Stimulated activated CD4-positive, alpha-beta T cell treated with anti-CD3 and anti-CD28 coated beads, Interleukin-1b, Interleukin-23, amount 100 ng/mL, for 1 hour (primary cell): ENCODE results near the gene EPN1.
"Not testable (repeated sequence)": the region's sequence is repeated elsewhere in the genome, so short reads cannot be mapped to it uniquely, and the experiment has no call there.

Source experiments
- DNase-seq, 2 donors: peaks; one replicate each; pipeline ENCODE4 v3.0.0-alpha.2; 2020; ENCODE audit warnings: low read depth in 2 of 2

Gene EPN1

DNA sequence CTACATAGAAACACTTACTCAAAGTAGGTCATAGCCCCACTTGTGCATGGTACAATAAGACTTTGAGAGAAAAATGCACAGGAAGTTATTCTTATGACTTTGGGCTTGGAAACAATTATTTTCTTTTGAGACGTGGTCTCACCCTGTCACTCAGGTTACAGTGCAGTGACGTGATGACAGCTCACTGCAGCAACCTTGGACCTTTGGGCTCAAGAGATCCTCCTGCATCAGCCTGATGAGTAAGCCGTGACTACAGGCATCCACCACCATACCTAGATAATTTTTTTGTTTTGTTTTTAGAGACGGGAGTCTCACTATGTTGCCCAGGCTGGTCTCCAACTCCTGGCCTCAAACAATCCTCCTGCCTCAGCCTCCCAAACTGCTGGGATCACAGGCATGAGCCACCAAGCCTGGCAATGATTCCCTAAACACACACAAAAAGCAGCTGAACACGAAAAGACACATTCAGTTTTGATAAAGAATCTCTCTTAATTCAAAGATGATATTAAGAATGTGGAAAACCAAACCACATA is 45.3 kb downstream of the EPN1 start:
- no peak for DNase-seq

DNA sequence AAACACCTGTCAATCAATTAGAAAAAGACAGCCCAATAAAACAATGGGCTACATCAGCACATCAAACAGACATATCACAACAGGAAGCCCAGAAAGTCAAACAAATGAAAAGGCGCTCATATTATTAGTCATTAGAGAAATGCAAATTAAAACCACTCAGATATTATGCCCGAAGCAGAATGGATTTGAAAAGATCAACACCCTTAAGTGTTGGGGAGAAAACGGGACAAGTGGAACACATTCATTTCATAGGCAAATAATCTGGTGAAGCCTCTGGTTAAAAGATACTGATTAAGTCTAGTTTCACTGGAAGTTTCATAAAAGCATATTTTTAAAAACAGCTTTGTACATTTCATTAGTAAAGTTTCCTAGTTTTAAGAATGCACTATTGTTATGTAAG is 45.8 kb downstream of the EPN1 start:
- no peak for DNase-seq

DNA sequence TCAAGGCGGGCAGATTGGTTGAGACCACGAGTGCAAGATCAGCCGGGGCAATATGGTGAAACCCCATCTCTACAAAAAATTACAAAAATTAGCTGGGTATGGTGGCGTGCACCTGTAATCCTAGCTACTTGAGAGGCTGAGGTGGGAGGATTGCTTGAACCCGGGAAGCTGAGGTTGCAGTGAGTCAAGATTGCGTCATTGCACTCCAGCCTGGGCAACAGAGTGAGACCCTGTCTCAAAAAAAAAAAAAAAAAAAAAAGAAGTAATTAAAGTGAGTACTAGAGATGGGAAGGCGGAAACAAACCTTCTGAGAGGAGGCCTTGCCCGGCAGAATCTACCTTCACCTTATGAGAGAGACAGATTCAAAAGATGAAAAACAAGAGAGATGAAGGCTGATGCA is 48.5 kb downstream of the EPN1 start:
- no peak for DNase-seq

DNA sequence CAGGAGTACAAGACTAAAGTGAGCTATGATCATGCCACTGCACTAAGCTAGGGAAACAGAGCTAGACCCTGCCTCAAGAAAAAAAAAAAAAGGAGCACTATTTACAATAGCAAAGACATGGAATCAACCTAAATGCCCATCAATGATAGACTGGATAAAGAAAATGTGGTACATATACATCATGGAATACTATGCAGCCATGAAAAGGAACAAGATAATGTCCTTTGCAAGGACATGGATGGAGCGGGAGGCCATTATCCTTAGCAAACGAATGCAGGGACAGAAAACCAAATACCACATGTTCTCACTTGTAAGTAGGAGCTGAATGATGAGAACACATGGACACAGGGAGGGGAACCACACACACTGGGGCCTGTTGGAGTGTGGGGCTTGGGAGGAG is 55.4 kb downstream of the EPN1 start:
- DNase-seq, result not testable (repeated sequence)

DNA sequence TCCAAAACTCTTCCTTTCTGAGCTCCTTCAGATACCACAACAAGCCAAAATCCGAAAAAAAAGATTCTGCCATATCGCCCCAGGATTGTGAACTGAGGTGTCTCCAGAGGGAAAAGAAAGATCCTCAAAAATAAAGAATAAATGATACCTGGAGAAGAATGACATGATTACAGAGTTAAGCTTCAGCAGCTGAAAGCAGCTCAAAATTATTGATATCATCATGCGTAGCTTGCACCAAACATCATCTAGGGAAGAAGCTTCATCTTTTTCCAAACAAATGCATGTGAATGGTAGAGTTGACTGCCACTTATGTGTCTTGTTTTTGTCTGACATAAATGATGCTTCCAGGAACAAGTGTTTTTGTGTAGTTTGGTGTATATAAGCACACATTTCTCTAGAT is 63.3 kb downstream of the EPN1 start, which contains the start of gene NLRP9:
TSS of gene NLRP9 (minus strand) at position 101 of the 400 bp plus-strand sequence. CDS start at position 73, 28 bp downstream.
- DNase-seq, result no peak

DNA sequence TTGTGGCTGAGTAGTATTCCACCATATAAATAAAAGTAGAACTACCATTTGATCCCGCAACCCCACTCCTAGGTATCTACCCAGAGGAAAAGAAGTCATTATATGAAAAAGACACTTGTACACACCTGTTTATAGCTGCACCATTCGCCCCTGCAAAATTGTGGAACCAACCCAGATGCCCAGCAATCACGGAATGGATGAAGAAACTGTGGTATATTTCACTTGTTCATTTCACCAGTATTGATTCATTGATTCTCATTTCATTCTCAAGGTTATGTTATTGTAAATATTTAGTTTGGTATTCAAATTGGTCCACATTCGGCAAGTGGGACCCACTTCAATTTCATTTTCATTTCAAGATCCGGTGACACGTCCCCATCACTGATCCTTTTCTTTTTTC is 75.7 kb downstream of the EPN1 start:
- no peak for DNase-seq

DNA sequence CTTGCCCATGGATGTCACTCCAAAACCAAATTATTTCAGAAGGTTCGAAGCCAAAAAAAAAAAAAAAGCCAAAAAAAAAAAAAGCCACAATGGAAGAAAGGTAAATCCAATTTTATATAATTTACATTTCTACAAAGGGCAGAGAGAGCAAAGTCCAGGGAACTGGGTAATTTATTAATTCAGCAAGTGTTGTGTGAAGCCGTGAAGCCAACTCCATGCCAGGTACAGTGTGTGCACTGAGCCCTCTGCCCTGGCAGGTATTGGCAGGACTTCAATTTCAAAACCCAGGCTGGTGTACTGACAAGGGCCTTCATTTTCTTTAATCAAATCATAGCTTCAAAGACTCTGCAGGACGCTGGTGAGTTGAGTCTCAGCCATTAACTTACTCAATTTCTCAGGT is 78.4 kb downstream of the EPN1 start:
- DNase-seq, result no peak

DNA sequence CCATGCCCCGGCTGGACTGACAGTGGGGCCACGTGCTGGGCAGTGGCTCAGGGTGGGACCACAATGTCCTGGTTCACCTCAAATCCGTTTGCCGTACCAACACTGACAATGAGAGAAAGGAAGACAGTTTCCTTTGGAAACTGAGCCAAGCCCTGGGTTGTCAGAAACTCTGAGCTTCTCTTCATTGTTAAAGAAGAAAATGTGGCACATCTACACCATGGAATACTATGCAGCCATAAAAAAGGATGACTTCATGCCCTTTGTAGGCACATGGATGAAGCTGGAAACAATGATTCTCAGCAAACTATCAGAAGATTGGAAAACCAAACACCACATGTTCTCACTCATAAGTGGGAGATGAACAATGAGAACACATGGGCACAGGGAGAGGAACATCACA is 81.8 kb downstream of the EPN1 start:
- not testable (repeated sequence) for DNase-seq

DNA sequence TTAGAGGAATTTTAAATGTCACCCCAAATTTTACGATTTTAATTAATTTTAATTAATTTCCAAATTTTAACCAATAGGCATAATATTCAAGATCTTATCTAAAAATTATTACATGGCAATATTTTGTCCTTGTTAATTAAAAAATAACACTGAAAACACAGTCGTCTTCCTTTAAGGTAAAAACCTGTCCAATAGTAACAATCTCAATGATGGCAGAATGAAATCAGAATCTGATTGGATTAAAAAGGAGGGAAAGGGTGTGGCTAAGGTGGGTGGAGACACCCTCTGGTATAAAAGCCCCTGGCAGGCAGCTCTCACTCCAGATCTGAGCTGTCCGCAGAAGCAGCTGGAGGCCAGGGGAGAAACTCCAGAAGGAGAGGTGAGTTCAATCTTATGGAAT is 83.8 kb downstream of the EPN1 start, which contains the start of gene RFPL4A:
TSS of gene RFPL4A (plus strand) at position 301 of the 400 bp plus-strand sequence. CDS start 2,704 bp downstream, outside the sequence.
- DNase-seq, result not testable (repeated sequence)
